ENCODE measurements around the gene CADPS2.

Gene CADPS2

DNA sequence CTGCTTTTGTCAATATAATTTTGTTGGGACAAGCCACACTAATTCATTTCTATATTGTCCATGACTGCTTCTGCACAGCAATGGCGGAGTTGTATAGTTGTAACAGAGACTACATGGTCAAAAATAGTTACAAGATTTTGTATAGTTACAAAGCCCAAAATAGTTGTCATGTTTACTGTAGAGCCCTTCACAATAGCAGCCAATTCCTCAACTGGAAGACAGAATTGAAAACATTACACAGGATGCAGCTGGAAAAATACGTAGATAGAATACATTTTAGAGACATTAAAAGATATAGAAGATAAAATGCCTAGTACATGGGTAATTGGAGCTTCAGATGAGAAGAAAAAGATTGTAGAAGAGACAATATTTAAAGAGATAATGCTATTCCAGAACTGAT, 425.3 kb downstream of the CADPS2 start:
- no peaks in the 10 kb centered on the region for H3K27me3 Mint-ChIP-seq
- no peak overlapping the region for H3K27ac Mint-ChIP-seq
- H3K4me3 Mint-ChIP-seq, result no peak overlapping the region
- H3K9me3 Mint-ChIP-seq, result peaks cover 3% of the 10 kb centered on the region
- H3K36me3 Mint-ChIP-seq (ENCODE audit: low read depth), result no peaks in the 10 kb centered on the region
- no peaks in the 10 kb centered on the region for H3K4me1 Mint-ChIP-seq (ENCODE audit: low read depth)

DNA sequence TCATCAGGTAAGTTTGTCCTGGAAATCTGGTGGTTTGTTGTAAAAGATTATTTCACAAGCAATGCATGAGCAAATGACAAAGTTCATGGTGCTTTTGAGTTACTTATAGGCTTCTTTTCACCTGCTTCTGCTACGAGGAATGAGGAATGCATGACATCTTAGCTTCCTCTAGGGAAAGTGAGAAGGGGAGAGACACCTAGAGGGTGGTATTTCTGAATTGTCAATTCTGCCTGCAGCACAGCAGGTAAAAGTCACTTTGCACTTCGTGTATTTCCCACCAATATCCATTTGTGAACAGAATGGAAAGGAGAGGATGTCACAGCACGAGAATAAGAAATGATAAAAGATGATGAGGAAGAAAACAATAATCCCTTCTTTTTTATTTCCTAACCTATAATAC, 428.3 kb downstream of the CADPS2 start:
- Mint-ChIP-seq H3K36me3 (ENCODE audit: low read depth) (no peaks in the 10 kb centered on the region), H3K4me1 (ENCODE audit: low read depth) (no peaks in the 10 kb centered on the region)

DNA sequence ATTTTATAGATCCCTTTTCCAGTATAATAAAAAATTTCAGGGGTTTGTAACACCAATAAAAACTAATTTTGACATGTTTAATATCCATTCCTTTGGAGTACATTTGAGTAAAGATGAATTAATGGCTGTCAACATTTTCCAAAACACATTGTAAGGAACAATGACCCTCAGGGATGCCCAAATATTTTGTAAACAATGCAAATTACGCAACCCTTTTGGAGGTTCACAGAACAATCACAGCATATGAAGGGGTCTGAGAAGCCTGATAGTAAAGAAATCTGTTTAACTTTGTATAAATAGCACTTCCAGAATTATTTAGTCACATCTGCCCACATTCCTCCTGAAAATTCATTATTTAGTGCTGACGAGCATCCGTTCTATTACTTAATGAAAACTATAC, 428.9 kb downstream of the CADPS2 start:
- Mint-ChIP-seq H3K4me3 (no peak overlapping the region), H3K36me3 (ENCODE audit: low read depth) (no peaks in the 10 kb centered on the region), H3K27me3 (no peaks in the 10 kb centered on the region), H3K9me3 (peaks cover 3% of the 10 kb centered on the region), H3K4me1 (ENCODE audit: low read depth) (no peaks in the 10 kb centered on the region), H3K27ac (no peak overlapping the region)

More for the DNA sequence above, 428.3 kb downstream of the CADPS2 start:
- H3K9me3 Mint-ChIP-seq, result peaks cover 3% of the 10 kb centered on the region
- no peak overlapping the region for H3K4me3 Mint-ChIP-seq
- H3K27ac Mint-ChIP-seq, result no peak overlapping the region
- no peaks in the 10 kb centered on the region for H3K27me3 Mint-ChIP-seq

DNA sequence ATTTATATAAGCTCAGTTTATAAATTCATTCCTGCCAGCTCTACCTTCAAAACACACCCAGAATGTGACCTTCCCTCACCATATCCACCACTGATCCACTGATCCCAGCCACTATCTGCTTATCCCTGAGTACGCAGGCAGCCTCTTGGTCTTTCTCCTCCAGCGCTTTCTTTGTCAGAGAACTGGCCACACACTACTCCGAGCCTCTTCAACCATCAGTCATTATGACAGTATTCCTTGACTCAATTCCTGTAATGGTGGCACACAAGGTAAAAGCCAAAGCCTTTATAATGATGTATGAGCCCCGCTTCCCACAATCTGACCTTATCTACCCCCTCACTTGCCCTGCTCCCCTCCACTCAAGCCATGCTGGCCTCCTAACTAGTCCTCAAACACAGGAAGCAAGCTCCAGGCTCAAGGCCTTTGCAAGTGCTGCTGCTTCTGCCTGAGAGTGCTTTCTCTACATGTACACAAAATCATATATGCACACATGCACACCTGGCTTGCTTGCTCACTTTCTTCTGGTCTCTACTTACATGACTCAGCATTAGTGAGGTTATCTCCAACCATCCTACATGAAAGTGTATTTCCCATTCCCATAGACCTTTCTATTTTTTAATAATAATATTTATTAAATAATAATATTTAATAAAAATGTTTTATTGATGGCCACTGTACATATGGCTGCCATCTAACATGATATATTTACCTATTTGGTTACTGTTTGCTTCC, 431.3 kb downstream of the CADPS2 start:
- no peaks in the 10 kb centered on the region for H3K27me3 Mint-ChIP-seq
- H3K9me3 Mint-ChIP-seq, result no peaks in the 10 kb centered on the region
- H3K4me1 Mint-ChIP-seq (ENCODE audit: low read depth), result no peaks in the 10 kb centered on the region
- no peak overlapping the region for H3K27ac Mint-ChIP-seq
- no peak overlapping the region for H3K4me3 Mint-ChIP-seq
- H3K36me3 Mint-ChIP-seq (ENCODE audit: low read depth), result no peaks in the 10 kb centered on the region

DNA sequence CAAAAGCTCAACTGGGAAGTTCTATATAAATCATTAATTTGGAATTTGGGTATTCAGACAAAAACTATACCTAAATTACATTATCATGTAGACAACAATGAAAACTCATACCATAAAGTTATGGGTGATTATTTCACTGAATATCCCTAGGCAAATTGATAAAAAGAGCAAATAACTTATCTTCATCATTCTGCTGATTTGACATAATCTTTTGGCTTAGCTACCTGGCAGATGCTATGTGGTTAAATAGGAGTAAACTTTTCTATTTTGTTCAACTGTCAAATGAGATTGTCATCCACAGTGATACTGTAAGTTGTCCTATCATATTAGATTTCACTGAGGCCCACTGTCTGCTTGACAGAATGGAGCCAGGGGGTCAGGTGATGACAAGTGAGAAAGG, 432.8 kb downstream of the CADPS2 start:
- Mint-ChIP-seq H3K36me3 (ENCODE audit: low read depth) (no peaks in the 10 kb centered on the region), H3K27ac (no peak overlapping the region), H3K4me3 (no peak overlapping the region), H3K9me3 (no peaks in the 10 kb centered on the region), H3K4me1 (ENCODE audit: low read depth) (no peaks in the 10 kb centered on the region), H3K27me3 (no peaks in the 10 kb centered on the region)

DNA sequence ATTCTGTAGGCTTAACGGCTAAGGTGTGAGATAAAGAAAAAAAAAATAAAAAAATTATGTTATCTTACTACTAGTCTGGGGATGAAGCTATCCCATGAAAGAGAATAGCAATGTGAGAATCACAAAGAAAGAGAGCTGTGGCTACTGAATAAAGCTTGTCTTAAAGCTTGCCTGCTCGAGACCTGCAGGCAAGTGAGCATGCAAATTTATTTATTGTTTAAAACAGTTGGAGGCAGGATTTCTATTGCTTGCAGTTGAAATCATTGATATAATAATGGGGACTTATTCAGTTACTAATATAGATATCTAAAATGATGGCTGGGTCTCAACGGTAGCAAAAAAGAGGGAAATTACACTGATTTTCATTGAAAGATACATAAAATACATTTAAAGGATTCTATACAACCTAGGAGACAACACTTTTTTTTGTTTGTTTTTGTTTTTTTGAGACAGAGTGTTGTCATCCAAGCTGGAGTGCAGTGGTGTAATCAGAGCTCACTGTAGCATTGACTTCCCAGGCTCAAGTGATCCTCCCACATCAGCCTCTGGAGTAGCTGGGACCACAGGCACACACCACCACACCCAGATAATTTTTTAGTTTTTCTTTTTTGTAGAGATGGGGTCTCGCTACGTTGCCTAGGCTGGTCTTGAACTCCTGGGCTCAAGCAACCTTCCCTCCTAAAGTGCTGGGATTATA, 437.2 kb downstream of the CADPS2 start:
- Mint-ChIP-seq H3K36me3 (ENCODE audit: low read depth) (no peaks in the 10 kb centered on the region), H3K4me1 (ENCODE audit: low read depth) (no peaks in the 10 kb centered on the region), H3K27me3 (no peaks in the 10 kb centered on the region), H3K27ac (no peak overlapping the region), H3K4me3 (no peak overlapping the region), H3K9me3 (no peaks in the 10 kb centered on the region)

DNA sequence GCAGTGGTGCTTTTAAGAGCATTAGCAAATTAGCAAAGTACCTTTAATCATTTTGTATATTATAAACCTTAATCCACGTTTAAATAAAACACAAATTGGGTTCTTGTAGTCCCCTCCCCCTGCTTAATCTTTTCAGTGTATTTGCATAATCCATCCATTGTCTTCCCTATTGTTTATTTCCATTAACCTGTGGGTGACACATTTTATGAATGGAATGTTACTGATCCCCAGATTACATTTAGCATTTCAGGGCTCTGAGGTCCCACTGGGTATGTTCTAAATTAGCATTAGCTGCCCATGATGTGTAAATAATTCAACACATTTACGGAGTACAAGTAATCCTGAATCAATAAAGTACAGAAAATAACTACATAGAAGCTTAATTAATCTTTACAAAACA, 443.3 kb downstream of the CADPS2 start:
- Mint-ChIP-seq H3K4me3 (no peak overlapping the region), H3K27me3 (no peaks in the 10 kb centered on the region), H3K36me3 (ENCODE audit: low read depth) (no peaks in the 10 kb centered on the region), H3K9me3 (no peaks in the 10 kb centered on the region), H3K27ac (no peak overlapping the region), H3K4me1 (ENCODE audit: low read depth) (no peaks in the 10 kb centered on the region)

DNA sequence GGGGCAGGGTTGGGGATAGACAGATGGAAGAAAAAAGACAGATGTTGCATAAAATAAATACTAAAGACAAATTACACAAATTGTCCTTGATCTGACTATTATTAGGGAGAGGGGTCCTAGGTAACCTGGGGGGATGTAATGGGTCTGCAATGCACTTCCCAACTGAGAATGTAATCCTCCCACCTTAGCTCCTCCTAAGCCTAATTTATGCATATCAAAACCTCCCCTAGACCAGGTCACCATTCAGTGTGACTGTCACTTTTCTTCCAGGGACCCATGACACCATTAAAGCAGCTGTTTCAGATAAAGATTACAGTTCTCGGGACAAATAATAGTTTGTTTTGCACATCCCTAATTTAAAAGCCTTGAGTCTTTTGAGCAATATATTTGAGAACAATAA, 447.8 kb downstream of the CADPS2 start:
- Mint-ChIP-seq H3K36me3 (ENCODE audit: low read depth) (no peaks in the 10 kb centered on the region), H3K27ac (no peak overlapping the region), H3K4me1 (ENCODE audit: low read depth) (no peaks in the 10 kb centered on the region), H3K27me3 (no peaks in the 10 kb centered on the region), H3K4me3 (no peak overlapping the region), H3K9me3 (peaks cover 3% of the 10 kb centered on the region)

DNA sequence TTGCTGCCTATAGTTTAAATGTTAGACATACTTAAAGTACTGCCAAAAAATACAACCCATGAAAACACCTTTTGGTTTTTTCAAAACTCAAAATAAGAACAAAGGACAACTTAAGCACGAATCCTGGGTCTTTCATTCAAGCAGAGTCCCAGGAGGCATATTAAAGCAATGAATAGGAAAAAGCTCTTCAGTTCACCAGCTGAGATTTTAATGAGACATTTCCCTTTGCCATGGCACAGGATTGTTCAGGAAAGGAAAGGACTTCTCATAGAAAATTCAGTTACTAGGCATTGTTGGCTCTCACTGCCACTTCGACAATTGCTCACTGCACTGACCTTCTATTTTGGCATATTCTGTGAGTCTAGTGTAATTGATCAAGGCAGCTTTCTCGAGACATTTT, 448.3 kb downstream of the CADPS2 start:
- no peaks in the 10 kb centered on the region for H3K4me1 Mint-ChIP-seq (ENCODE audit: low read depth)
- no peaks in the 10 kb centered on the region for H3K36me3 Mint-ChIP-seq (ENCODE audit: low read depth)
- no peak overlapping the region for H3K4me3 Mint-ChIP-seq
- H3K27me3 Mint-ChIP-seq, result no peaks in the 10 kb centered on the region
- peaks cover 3% of the 10 kb centered on the region for H3K9me3 Mint-ChIP-seq
- no peak overlapping the region for H3K27ac Mint-ChIP-seq

DNA sequence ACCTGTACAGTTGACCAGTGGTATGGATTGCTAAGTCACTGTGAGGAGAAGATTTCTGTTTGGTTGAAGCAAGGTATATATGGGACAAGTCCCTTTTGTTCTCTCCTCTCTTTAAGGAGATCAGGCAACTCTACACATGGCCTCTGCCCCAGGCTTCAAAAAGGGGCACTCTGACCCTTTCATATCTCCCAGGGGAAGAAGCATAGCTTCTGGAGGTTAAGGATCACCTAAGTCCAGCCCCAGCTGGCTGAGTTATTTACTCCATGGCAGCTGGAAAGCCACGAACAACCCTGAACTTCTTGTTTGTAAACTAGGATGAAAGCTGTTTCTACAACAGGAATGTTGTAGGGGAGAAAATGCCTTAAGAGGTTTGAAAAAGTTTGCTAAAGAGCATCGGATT, 452.5 kb downstream of the CADPS2 start:
- Mint-ChIP-seq H3K9me3 (peaks cover 6% of the 10 kb centered on the region), H3K4me1 (ENCODE audit: low read depth) (no peaks in the 10 kb centered on the region)

DNA sequence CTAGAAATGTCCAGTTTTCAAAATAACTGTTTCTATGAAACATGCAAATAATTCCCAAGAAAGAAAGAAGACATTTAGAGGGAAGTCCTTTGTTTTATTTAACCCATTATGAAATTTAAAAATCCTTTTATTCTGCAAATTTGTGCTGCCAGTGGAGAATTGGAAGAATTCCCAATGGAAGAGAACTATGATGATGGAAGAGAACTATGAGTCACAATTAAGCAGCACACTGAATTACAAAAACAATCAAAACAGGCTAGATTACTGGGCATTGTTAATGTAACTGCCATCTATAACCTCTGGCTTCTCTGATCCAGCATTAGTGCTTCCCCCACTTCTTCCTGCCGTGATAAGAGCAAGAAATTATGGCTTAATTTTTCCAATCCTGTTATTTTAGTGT, 455.6 kb downstream of the CADPS2 start:
- no peaks in the 10 kb centered on the region for H3K27me3 Mint-ChIP-seq
- no peaks in the 10 kb centered on the region for H3K36me3 Mint-ChIP-seq (ENCODE audit: low read depth)
- H3K9me3 Mint-ChIP-seq, result peaks cover 3% of the 10 kb centered on the region
- H3K4me1 Mint-ChIP-seq (ENCODE audit: low read depth), result no peaks in the 10 kb centered on the region
- no peak overlapping the region for H3K27ac Mint-ChIP-seq
- no peak overlapping the region for H3K4me3 Mint-ChIP-seq

More for the DNA sequence above, 452.5 kb downstream of the CADPS2 start:
- H3K36me3 Mint-ChIP-seq (ENCODE audit: low read depth), result no peaks in the 10 kb centered on the region
- H3K27me3 Mint-ChIP-seq, result no peaks in the 10 kb centered on the region
- no peak overlapping the region for H3K27ac Mint-ChIP-seq
- no peak overlapping the region for H3K4me3 Mint-ChIP-seq

DNA sequence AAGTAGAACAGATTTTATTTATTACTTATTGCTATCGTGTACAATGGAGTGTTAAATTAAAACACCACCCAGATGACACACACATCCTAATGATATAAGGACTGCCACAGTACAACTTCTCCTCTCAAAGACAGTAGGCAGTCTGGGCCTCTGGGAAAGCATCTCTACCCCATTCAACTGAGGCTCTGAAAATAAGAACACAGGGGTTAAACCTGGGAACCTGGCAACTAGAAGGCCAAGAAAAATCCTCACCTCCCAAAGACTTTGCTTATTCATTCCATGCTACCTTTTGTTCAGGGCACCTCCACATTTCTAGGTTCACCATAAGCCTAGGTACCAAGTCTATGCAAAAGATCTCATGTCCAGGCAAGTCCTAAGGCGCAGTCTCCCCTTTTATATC, 456.3 kb downstream of the CADPS2 start:
- Mint-ChIP-seq H3K4me3 (no peak overlapping the region), H3K9me3 (peaks cover 3% of the 10 kb centered on the region), H3K4me1 (ENCODE audit: low read depth) (no peaks in the 10 kb centered on the region), H3K36me3 (ENCODE audit: low read depth) (no peaks in the 10 kb centered on the region), H3K27me3 (no peaks in the 10 kb centered on the region), H3K27ac (no peak overlapping the region)

DNA sequence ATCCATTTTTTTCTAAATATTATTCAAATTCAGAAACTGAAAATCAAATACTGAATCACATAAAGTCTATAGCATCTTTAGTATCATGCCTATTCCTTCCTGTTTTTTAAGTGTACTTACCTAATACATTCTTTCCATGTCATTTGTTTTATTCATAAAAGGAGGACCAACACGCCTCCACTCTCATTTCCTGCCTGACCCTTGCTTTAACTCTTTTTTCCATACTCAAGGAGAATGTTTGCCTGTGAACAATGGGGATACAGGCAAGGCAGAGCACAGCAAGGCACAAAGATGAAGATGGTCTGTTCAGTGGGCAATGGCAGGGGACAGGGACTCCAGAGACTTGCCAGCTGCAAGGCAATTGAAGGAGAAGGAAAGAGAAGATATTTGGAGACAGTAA, 460.5 kb downstream of the CADPS2 start:
- no peaks in the 10 kb centered on the region for H3K36me3 Mint-ChIP-seq (ENCODE audit: low read depth)
- no peak overlapping the region for H3K27ac Mint-ChIP-seq
- H3K4me3 Mint-ChIP-seq, result no peak overlapping the region
- H3K4me1 Mint-ChIP-seq (ENCODE audit: low read depth), result no peaks in the 10 kb centered on the region
- H3K27me3 Mint-ChIP-seq, result no peaks in the 10 kb centered on the region
- no peaks in the 10 kb centered on the region for H3K9me3 Mint-ChIP-seq

DNA sequence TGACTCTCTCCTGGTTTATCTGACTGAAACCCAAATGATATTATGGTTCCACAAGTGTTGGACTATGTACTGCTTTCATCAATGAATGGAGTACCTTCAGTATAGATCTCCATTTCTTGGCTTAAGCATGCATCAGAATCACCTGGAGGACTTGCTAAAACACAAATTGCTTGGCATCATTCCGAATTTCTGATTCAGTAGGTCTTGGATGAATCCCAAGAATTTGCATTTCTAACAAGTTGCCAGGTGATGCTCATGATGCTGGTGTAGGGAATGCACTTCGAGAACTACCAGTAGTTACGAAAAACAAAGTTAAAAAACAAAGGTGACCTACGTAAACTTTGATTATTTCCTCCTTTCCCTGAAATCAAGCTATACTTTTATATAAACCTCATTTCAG, 462.7 kb downstream of the CADPS2 start:
- Mint-ChIP-seq H3K4me3 (no peak overlapping the region), H3K4me1 (ENCODE audit: low read depth) (no peaks in the 10 kb centered on the region), H3K36me3 (ENCODE audit: low read depth) (no peaks in the 10 kb centered on the region), H3K27ac (no peak overlapping the region), H3K27me3 (no peaks in the 10 kb centered on the region), H3K9me3 (no peaks in the 10 kb centered on the region)

DNA sequence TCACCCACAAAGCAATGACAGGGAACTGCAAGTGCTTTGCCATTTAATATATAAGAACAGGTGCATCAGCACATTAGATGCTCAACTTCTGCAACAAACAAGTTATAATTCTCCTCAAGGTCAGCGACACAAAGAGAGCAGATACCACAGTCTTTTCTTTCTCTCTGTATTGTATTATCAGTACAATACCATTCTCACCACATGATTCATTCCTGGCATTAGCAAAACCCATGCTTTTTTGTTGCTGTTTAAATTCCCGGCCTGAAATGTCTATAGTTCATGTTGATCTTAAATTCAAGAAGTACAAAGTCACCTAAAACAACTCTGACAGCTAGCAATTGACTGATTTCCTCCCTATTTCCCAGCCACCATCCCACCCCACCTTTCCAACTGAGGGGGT, 469.9 kb downstream of the CADPS2 start:
- Mint-ChIP-seq H3K4me3 (no peak overlapping the region), H3K4me1 (ENCODE audit: low read depth) (no peaks in the 10 kb centered on the region), H3K27me3 (no peaks in the 10 kb centered on the region), H3K27ac (no peak overlapping the region), H3K36me3 (ENCODE audit: low read depth) (no peaks in the 10 kb centered on the region), H3K9me3 (no peaks in the 10 kb centered on the region)

DNA sequence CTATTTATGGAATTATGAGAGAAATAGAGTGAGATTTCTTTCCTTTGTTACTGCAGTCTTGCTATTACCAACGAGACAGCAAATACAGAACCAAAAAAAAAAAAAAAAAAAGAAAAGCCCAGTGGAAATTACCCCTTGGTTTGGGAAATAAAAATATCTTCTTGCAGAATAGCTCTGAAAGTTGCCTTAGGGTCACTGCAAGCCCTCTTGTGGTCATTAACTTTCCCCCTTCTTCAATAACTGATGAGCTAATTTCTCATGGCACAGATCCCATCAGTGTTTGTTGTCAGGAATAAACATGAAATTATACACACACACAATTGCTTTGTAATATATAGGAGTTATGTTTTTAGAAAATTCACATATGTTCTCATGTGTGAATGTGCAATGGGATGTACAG, 470.8 kb downstream of the CADPS2 start:
- no peak overlapping the region for H3K27ac Mint-ChIP-seq
- no peaks in the 10 kb centered on the region for H3K9me3 Mint-ChIP-seq
- H3K4me1 Mint-ChIP-seq (ENCODE audit: low read depth), result no peaks in the 10 kb centered on the region
- no peaks in the 10 kb centered on the region for H3K36me3 Mint-ChIP-seq (ENCODE audit: low read depth)
- no peaks in the 10 kb centered on the region for H3K27me3 Mint-ChIP-seq
- H3K4me3 Mint-ChIP-seq, result no peak overlapping the region

Data from stimulated activated naive CD8-positive, alpha-beta T cell treated with anti-CD3 and anti-CD28 coated beads, Interleukin-15, Interleukin-2, amounts not matched to agents 100 ng/mL and 50 ng/mL, for 24 hours (primary cell).